Large intestine (tissue), 12 donors: ENCODE measurements around the gene PILRB. TPM values are rescaled to one million over a fixed set of nuclear protein-coding genes. Genes with fewer than 3 reads are reported as not detected.
"Not testable (repeated sequence)": the region's sequence is repeated elsewhere in the genome, so short reads cannot be mapped to it uniquely, and the experiment has no call there.

ENCODE experiments used
- DNase-seq, 2 donors: peaks; one replicate each; pipeline versions ENCODE4 v3.0.0 to v3.0.0-alpha.2; 2013
- H3K27ac ChIP-seq: one replicate; pipeline ENCODE4 v1.5.1; 2013; ENCODE audit warnings: low read length
- H3K27me3 ChIP-seq: 2 replicates; pipeline ENCODE4 v1.6.1; 2013; ENCODE audit warnings: low read length; ENCODE audit not compliant: control insufficient read depth, insufficient read depth
- H3K36me3 ChIP-seq: 2 replicates; pipeline ENCODE4 v1.6.1; 2013; ENCODE audit warnings: low read length; ENCODE audit not compliant: control insufficient read depth, insufficient read depth
- H3K4me1 ChIP-seq: one replicate; pipeline ENCODE4 v1.6.1; 2013; ENCODE audit warnings: low read length; ENCODE audit not compliant: control insufficient read depth, insufficient read depth
- H3K4me3 ChIP-seq: one replicate; pipeline ENCODE4 v1.5.1; 2013; ENCODE audit warnings: low read length
- H3K9me3 ChIP-seq: one replicate; pipeline ENCODE4 v1.6.1; 2013; ENCODE audit warnings: mild to moderate bottlenecking, low read depth, low read length, moderate library complexity; ENCODE audit not compliant: control insufficient read depth
- WGBS: methylation state at CpG from one replicate; pipeline ENCODE4 v1.1.5; 2013; ENCODE audit warnings: low lambda C conversion rate; ENCODE audit not compliant: insufficient coverage; 5-methylcytosine and 5-hydroxymethylcytosine counted together
- long read RNA-seq, 11 donors: transcript quantifications; one replicate each; lab custom pipeline, GENCODE V29; 2026
- polyA plus RNA-seq: library from polyadenylated mRNA; unstranded; fragments of 120-200 nt; gene quantifications from one replicate; pipeline ENCODE4 v1.2.1, GENCODE V29; 2013

The PILRB gene
- 64.8 TPM for polyA plus RNA-seq
- long read RNA-seq, donor 1: 0 reads
- long read RNA-seq, donor 2, partial matches to known transcripts: 0 of 2 reads
- long read RNA-seq, donor 2, other reads (novel, unspliced or antisense): 0 of 2 reads
- long read RNA-seq, donor 3: 0 reads
- long read RNA-seq, donor 4, partial matches to known transcripts: 0 of 1 reads
- long read RNA-seq, donor 4, other reads (novel, unspliced or antisense): 0 of 1 reads
- long read RNA-seq, donor 5, partial matches to known transcripts: 0 of 1 reads
- long read RNA-seq, donor 5, other reads (novel, unspliced or antisense): 0 of 1 reads
- long read RNA-seq, donor 6, partial matches to known transcripts: 0 of 1 reads
- long read RNA-seq, donor 6, other reads (novel, unspliced or antisense): 0 of 1 reads
- long read RNA-seq, donor 7: 0 reads
- long read RNA-seq, donor 8: 0 reads
- long read RNA-seq, donor 9, partial matches to known transcripts: 5 of 7 reads
- long read RNA-seq, donor 9, other reads (novel, unspliced or antisense): 0 of 7 reads
- long read RNA-seq, donor 10: 0 reads
- long read RNA-seq, donor 11, partial matches to known transcripts: 17 of 17 reads
- long read RNA-seq, donor 11, other reads (novel, unspliced or antisense): 0 of 17 reads

DNA sequence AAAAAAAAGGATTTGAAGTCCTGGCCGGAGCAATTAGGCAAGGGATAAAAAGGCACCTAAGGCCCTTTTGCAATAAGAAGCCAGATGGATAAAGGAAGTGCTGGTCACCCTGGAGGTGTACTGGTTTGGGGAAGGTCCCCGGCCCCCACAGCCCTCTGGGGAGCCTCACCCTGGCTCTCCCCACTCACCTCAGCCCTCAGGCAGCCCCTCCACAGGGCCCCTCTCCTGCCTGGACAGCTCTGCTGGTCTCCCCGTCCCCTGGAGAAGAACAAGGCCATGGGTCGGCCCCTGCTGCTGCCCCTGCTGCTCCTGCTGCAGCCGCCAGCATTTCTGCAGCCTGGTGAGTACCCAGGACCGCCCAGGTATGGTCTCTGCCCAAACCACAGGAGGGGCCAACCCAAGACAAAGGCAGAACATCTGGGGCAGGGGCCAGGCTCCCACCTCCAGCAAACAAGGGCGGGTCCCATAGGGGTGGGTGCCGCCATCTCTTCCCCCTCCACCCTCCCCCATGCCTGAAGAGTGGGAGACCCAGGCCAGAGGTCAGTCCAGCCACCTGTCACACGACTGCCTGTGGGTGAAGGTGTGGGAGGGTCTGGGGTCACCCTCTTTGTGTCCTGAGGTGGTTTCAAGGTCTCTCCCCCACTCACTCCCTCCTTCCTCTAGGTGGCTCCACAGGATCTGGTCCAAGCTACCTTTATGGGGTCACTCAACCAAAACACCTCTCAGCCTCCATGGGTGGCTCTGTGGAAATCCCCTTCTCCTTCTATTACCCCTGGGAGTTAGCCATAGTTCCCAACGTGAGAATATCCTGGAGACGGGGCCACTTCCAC is at the start of gene PILRB:
TSS of gene PILRB (plus strand) at position 91 of the 830 bp plus-strand sequence. CDS start at position 277, 186 bp downstream.
- H3K27me3 ChIP-seq: no peaks in the 10 kb centered on the region
- DNase-seq: no peak
- peaks cover 84% of the 10 kb centered on the region for H3K36me3 ChIP-seq
- no peaks in the 10 kb centered on the region for H3K9me3 ChIP-seq
- no peak within 1 kb of the TSS for H3K4me3 ChIP-seq
- no CpG with 5 or more reads among the region's 11 CpGs for WGBS
- no peak within 1 kb of the TSS for H3K27ac ChIP-seq
- H3K4me1 ChIP-seq: no peaks in the 10 kb centered on the region

DNA sequence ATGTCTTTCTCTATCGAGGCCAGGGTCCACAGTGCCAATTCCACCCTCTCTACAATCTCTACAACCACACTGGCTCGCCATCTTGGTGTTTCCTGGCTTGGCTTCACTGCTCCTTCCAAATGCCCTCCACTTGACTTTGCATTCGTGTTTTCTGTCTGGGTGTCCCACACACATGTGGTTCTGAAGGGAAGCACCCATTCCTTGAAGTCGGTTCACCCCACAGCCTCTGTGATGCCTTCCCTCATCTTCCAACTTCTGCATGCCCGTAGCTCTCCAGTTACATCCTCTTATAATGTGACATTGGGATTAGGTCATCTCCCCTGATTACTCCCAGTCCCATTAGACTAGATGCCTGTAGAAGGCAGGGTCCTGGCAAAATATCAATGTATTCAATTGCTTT is 39.6 kb upstream of the PILRB start:
- H3K4me3 ChIP-seq, H3K36me3 ChIP-seq, DNase-seq, H3K27ac ChIP-seq, H3K4me1 ChIP-seq, H3K9me3 ChIP-seq, H3K27me3 ChIP-seq: not testable (repeated sequence)
- no CpG with 5 or more reads among the region's 5 CpGs for WGBS

DNA sequence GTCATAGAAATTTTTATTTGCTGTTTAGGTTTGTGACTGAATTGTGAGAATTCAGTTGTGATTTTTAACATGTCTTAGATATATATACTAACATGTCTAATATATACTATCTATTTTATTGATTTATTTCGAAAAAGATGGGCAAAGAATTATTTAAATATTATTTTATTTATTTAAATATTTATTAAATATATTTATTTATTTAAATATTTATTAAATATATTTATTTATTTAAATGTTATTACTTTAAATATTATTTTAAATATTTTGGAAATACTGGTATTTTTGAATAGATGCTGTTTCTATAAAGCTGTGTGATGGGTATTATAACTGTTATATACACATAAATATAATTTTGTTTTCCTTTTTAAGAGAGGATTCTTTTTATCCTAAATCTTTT is 36.3 kb upstream of the PILRB start:
- not testable (repeated sequence) for H3K4me3 ChIP-seq, H3K27me3 ChIP-seq, H3K36me3 ChIP-seq, H3K27ac ChIP-seq, DNase-seq, H3K4me1 ChIP-seq, H3K9me3 ChIP-seq
- WGBS: 100% methylated on average over 1 of the region's 1 CpG

DNA sequence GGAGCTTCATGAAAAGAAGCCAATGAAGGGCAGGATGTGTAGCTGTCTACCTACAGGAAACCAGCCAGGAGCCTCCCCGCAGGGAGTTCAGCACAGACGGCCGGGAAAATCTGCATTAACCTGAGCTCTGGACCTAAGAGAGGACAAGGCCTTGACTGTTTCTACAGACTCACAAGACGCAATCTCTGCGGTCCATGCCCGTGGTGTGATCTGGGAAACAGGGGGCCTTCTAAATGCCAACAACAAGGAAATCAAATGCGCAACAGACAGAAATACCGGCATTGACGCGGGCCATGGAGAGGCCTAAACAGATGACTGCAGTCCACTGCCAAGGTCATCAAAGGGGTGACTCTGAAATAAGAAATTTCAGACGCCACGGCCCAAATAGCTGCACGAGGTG is 33.7 kb upstream of the PILRB start:
- H3K27me3 ChIP-seq, H3K36me3 ChIP-seq, DNase-seq, H3K4me1 ChIP-seq, H3K4me3 ChIP-seq, H3K9me3 ChIP-seq, H3K27ac ChIP-seq: not testable (repeated sequence)
- no CpG with 5 or more reads among the region's 13 CpGs for WGBS

DNA sequence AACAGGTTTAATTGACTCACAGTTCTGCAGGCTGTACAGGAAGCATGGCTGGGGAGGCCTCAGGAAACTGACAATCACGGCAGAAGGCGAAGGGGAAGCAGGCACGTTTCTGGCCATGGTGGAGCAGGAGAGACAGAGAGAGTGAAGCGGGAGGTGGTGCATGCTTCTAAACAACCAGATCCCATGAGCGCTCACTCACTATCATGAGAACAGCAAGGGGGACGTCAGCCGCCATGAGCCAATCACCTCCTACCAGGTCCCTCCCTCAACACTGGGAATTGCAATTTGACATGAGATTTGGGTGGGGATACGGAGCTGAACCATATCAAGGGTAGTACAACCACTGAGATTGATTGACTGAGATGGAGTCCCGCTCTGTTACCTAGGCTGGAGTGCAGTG is 32.2 kb upstream of the PILRB start:
- not testable (repeated sequence) for H3K27me3 ChIP-seq, H3K36me3 ChIP-seq
- 100% methylated on average over 1 of the region's 9 CpGs for WGBS

DNA sequence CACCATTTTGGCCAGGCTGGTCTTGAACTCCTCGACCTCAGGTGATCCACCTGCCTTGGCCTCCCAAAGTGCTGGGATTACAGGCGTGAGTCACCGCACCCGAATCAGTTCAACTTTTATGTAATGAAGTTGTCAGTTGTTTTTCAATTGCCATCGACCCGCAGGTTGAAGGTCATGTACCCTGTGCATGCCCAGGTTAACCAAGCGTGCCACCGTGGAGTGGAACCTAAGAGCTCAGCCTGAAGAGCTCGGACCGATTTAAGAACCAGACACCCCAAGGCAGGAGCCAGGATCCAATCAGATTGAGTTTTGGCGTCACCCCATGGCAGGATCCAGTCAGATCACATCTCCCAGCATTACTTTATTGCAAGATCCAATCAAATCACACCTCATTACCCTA is 31.0 kb upstream of the PILRB start:
- WGBS: no CpG with 5 or more reads among the region's 11 CpGs
- not testable (repeated sequence) for H3K9me3 ChIP-seq, H3K27ac ChIP-seq, DNase-seq, H3K36me3 ChIP-seq, H3K4me1 ChIP-seq, H3K4me3 ChIP-seq, H3K27me3 ChIP-seq

More for the DNA sequence above, 32.2 kb upstream of the PILRB start:
- H3K9me3 ChIP-seq, DNase-seq, H3K4me3 ChIP-seq, H3K27ac ChIP-seq, H3K4me1 ChIP-seq: not testable (repeated sequence)

DNA sequence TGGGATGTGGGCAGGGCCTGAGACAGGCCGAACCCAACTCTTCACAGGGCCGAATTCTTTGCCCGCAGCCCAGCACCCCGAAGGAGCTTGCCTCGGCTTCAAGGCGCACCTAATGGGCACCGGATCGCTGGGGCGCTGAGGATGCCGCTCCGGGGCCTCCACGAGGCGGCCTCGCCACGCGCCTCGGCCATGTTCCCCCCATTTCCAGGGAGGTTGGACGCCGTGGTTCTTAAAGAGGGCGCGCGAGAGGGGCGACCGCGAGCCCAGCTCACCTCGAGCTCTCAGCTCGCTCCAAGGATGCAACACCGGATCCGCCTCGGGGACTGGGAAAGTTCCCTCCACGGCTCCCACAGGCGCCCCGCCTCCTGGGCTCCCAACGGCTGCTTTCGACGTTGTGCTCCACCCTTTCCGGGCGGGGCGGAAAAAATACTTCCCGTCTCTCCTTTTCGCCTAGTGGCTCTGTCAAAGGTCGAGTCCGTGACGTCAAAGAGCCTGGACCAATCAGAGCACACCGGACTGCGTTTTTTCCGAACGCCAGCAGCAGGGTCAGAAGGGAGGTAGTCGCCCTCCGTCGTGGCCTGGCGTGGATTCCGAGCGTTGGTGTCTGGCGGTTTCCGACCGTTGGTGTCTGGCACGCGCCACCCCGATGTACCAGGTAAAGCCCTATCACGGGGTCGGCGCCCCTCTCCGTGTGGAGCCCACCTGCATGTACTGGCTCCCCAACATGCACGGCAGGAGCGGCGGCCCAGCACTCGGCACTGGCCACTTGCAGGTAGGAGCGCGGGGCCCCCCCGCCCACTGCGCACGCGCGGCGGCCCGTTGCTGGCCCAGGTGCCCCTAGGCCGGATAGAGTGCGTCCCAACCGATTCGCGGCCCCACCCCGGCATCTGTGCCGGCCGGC is 22.1 kb upstream of the PILRB start:
- not testable (repeated sequence) for H3K36me3 ChIP-seq, H3K4me1 ChIP-seq, H3K27me3 ChIP-seq, H3K9me3 ChIP-seq
- Histone ChIP-seq H3K4me3 (peak overlapping the region; percentile 83), H3K27ac (peak overlapping the region; percentile 96)
- WGBS: no CpG with 5 or more reads among the region's 85 CpGs
- peak; percentile 90 to 97 for DNase-seq

DNA sequence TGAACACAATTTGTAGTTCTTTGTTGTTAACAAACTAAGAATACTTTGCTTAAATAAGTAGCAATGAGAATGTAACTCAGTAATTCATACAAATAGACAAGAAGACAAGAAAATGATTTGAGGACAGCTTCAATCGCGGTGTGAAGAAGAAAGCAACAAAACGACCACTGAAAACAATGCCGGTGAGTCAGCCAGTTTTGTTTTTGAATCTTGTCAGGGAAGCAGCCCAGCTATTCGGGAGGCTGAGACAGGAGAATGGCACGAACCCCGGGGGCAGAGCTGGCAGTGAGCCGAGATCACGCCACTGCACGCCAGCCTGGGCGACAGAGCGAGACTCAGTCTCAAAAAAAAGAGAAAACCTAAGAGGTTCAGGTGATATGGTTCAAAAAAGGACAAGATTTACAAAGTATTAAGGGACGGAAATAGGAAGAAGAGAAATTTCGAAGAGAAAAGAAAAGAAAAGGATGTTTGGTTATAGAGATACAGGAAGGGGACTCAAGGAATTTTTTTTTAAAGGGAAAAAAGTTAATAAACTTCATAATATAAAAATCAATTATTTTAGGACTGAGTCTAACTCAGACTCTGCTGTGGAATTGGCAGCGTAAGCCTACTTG is 19.7 kb upstream of the PILRB start:
- H3K4me3 ChIP-seq, H3K27me3 ChIP-seq, DNase-seq, H3K4me1 ChIP-seq, H3K27ac ChIP-seq, H3K9me3 ChIP-seq: not testable (repeated sequence)
- peaks cover 19% of the 10 kb centered on the region for H3K36me3 ChIP-seq
- 96% methylated on average over 5 of the region's 15 CpGs for WGBS

DNA sequence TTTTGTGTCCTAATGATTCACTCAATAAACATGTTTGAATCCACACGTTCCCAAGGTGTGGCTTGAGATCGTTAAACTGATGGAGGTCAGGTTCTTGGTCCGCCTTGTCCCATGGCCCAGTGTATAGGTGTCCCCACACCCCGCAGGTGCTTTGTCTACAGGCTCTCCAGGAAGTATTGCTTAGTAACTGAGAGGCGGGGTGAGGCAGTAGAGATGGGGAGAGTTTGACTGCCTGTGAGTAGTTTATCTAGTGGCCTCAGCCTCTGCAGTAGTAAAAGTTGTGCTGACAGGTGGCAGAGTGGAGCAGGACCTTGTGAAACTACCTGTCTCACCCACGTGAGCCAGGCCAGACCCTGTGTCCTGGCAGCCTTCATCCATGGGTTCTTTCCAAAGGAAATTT is 16.6 kb upstream of the PILRB start:
- not testable (repeated sequence) for H3K4me1 ChIP-seq, H3K27me3 ChIP-seq, H3K27ac ChIP-seq, H3K4me3 ChIP-seq, H3K9me3 ChIP-seq
- H3K36me3 ChIP-seq: peaks cover 24% of the 10 kb centered on the region
- peak; percentile 37 to 64 for DNase-seq
- no CpG with 5 or more reads among the region's 6 CpGs for WGBS
